ENCODE data around the gene SNX5.

DNA sequence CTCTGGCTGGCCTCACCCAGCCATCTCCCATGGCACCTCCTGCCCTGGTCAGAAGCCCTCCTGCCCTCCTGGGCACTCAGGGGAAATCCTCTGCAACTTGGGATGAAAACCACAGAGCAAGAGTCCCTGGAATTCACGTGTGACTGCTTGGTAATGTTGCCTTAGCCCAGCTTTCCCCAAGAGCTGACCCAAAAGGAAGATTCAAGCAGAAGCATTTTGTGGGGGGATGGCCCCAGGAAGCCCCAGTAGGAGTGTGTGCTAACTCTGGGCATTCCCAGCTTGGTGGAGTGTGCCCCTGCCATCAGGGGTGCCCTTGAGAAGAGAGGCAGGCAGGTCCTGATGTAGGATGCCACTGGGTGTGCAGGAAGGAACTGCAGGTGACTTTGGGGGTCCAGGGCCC, 35.5 kb downstream of the SNX5 start:
- TF ChIP-seq, protein P1, sequence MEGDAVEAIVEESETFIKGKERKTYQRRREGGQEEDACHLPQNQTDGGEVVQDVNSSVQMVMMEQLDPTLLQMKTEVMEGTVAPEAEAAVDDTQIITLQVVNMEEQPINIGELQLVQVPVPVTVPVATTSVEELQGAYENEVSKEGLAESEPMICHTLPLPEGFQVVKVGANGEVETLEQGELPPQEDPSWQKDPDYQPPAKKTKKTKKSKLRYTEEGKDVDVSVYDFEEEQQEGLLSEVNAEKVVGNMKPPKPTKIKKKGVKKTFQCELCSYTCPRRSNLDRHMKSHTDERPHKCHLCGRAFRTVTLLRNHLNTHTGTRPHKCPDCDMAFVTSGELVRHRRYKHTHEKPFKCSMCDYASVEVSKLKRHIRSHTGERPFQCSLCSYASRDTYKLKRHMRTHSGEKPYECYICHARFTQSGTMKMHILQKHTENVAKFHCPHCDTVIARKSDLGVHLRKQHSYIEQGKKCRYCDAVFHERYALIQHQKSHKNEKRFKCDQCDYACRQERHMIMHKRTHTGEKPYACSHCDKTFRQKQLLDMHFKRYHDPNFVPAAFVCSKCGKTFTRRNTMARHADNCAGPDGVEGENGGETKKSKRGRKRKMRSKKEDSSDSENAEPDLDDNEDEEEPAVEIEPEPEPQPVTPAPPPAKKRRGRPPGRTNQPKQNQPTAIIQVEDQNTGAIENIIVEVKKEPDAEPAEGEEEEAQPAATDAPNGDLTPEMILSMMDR (IDR thresholded peaks at IDR 0.05; ENCODE audit: low read depth, low read length), result no peak
- TF ChIP-seq EZH2phosphoT487 (IDR thresholded peaks at IDR 0.05; ENCODE audit: low read depth), result no peak
